Panc1 (cell line): ENCODE data around the gene PTPRCAP. TPM values are rescaled to one million over a fixed set of nuclear protein-coding genes. Genes with fewer than 3 reads are reported as not detected.

Experiments used
- ATAC-seq: fragments of 200-7000 bp; cut with Tn5 transposase; 2 replicates; pipeline ENCODE4 v1.9.1; 2020; ENCODE audit warnings: mild to moderate bottlenecking, moderate library complexity
- BruUV-seq: library from RNA; stranded (reverse); fragments of 400-500 nt; replicated peaks from 2 replicates; lab custom pipeline; 2021; lab: Mats Ljungman, UMichigan
- CTCF ChIA-PET: fragments of 300-600 bp; sonication (Branson Sonifier 250); formaldehyde crosslinking; loops from one replicate; lab custom pipeline; 2022; ENCODE audit warnings: antibody characterized with exemption; lab: Charles Lee
- POLR2A ChIA-PET: fragments of 300-600 bp; sonication (Branson Sonifier 250); formaldehyde crosslinking; loops from one replicate; lab custom pipeline; 2022; ENCODE audit warnings: antibody characterized with exemption; lab: Charles Lee
- DNase-seq: peaks from one replicate; pipeline ENCODE4 v3.0.0-alpha.2; 2010; ENCODE audit warnings: low read depth, low spot score
- H3K27ac ChIP-seq: 2 replicates; pipeline ENCODE4 v1.5.1; 2011; ENCODE audit warnings: mild to moderate bottlenecking, low read length, inconsistent platforms
- H3K27me3 ChIP-seq: fragments of 200-500 bp; sonication (Bioruptor generic); 2 replicates; pipeline ENCODE4 v1.6.0; 2014; ENCODE audit warnings: low read length, inconsistent platforms; ENCODE audit not compliant: control insufficient read depth, insufficient read depth
- H3K36me3 ChIP-seq: fragments of 200-500 bp; sonication (Bioruptor generic); 2 replicates; pipeline ENCODE4 v1.5.1; 2014; ENCODE audit warnings: inconsistent platforms, mild to moderate bottlenecking, low read length, moderate library complexity; ENCODE audit not compliant: control insufficient read depth, insufficient read depth
- H3K4me1 ChIP-seq: 2 replicates; pipeline ENCODE4 v1.5.1; 2011; ENCODE audit warnings: inconsistent platforms, mild to moderate bottlenecking, low read length, moderate library complexity; ENCODE audit not compliant: control insufficient read depth, insufficient read depth
- H3K4me3 ChIP-seq, 2 experiments: 2 replicates each; pipeline ENCODE4 v1.5.1; 2011 to 2012; ENCODE audit warnings: low read depth in 2 of 2, low read length in 2 of 2, mild to moderate bottlenecking in 2 of 2, inconsistent platforms in 1 of 2, moderate library complexity in 1 of 2
- H3K9me3 ChIP-seq: fragments of 200-500 bp; sonication (Bioruptor generic); 2 replicates; pipeline ENCODE4 v1.5.1; 2014; ENCODE audit warnings: low read depth, mild to moderate bottlenecking, inconsistent platforms, low read length, moderate library complexity; ENCODE audit not compliant: control insufficient read depth, insufficient read depth
- POLR2AphosphoS5 ChIP-seq: IDR thresholded peaks from 2 replicates; pipeline ENCODE4 v1.6.1; 2012; ENCODE audit warnings: mild to moderate bottlenecking, low read depth, low read length, moderate library complexity
- REST ChIP-seq, 2 experiments: IDR thresholded peaks; 2 replicates each; pipeline ENCODE4 v1.6.1; 2011 to 2012; ENCODE audit warnings: low read depth in 2 of 2, control low read depth in 1 of 2, low read length in 1 of 2, mild to moderate bottlenecking in 1 of 2, moderate library complexity in 1 of 2; ENCODE audit not compliant: insufficient read depth in 1 of 2
- SIN3A ChIP-seq: IDR thresholded peaks from 2 replicates; pipeline ENCODE4 v1.6.1; 2012; ENCODE audit warnings: low read depth, mild to moderate bottlenecking, low read length, moderate library complexity, borderline replicate concordance; ENCODE audit not compliant: insufficient read depth
- TCF7L2 ChIP-seq: IDR thresholded peaks from 2 replicates; pipeline ENCODE4 v1.6.1; 2011; ENCODE audit warnings: mild to moderate bottlenecking, low read depth, low read length, inconsistent platforms
- in situ Hi-C: cut with HindIII; loops from 2 replicates; pipeline ENCODE4 v1.10.0; 2016; ENCODE audit warnings: low sequenced_read_pairs, low pct_unique_long_range_greater_than_20kb
- intact Hi-C: fragments of 100-400 bp; cut with micrococcal nuclease; formaldehyde crosslinking; loops from one replicate; pipeline ENCODE4 v1.10.0; 2022; ENCODE audit not compliant: unreplicated experiment
- total RNA-seq: library from RNA; stranded (reverse); gene quantifications from one replicate; pipeline ENCODE4 v1.2.1, GENCODE V29; 2021; ENCODE audit not compliant: unreplicated experiment
- TF ChIP-seq, protein P1 (sequence below): fragments of 450-650 bp; IDR thresholded peaks from 2 replicates; pipeline ENCODE4 v1.5.1; 2017; ENCODE audit warnings: mild to moderate bottlenecking

The PTPRCAP gene
- total RNA-seq, 1 experiment from 2014 or later: 0.82 TPM

DNA sequence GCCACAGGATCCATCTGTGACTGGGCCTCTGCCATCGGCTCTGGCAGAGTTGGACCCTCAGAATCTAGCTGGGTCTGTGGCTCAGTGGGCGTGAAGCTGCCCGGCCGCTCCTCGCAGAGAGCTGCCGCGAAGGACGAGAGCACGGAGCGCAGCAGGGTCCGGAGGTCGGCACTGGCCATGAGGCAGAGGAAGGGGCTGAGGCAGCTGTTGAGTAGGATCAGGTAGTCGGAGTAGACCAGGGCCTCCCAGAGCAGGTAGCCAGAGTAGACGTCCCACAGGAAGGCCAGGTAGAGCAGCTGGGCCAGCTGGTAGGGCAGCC, 14.1 kb upstream of the PTPRCAP start:
- DNase-seq (no peak), ATAC-seq (no peak; the same call in 1 of the 2 replicates)
- H3K27ac ChIP-seq: no peak overlapping the region
- H3K4me3 ChIP-seq: no peak overlapping the region
- ChIA-PET POLR2A (no interaction called here), CTCF (interaction anchor here (0.6 kb wide), 1 partner anchor 13 kb away, joined by 3 read pairs; no protein-coding TSS in a partner anchor)
- in situ Hi-C loops: no loop called here
- no peaks in the 10 kb centered on the region for H3K27me3 ChIP-seq
- no TSS peak for BruUV-seq
- H3K9me3 ChIP-seq: no peaks in the 10 kb centered on the region
- intact Hi-C loops: no loop called here
- no peaks in the 10 kb centered on the region for H3K4me1 ChIP-seq
- H3K36me3 ChIP-seq: no peaks in the 10 kb centered on the region
- TF ChIP-seq REST (IDR thresholded peaks at IDR 0.05; ENCODE audit: insufficient read depth in 1 of 2, low read depth in 2 of 2, low read length in 1 of 2) (no peak), TCF7L2 (no peak), SIN3A (no peak), POLR2AphosphoS5 (no peak)
- TF ChIP-seq, protein P1, sequence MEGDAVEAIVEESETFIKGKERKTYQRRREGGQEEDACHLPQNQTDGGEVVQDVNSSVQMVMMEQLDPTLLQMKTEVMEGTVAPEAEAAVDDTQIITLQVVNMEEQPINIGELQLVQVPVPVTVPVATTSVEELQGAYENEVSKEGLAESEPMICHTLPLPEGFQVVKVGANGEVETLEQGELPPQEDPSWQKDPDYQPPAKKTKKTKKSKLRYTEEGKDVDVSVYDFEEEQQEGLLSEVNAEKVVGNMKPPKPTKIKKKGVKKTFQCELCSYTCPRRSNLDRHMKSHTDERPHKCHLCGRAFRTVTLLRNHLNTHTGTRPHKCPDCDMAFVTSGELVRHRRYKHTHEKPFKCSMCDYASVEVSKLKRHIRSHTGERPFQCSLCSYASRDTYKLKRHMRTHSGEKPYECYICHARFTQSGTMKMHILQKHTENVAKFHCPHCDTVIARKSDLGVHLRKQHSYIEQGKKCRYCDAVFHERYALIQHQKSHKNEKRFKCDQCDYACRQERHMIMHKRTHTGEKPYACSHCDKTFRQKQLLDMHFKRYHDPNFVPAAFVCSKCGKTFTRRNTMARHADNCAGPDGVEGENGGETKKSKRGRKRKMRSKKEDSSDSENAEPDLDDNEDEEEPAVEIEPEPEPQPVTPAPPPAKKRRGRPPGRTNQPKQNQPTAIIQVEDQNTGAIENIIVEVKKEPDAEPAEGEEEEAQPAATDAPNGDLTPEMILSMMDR: no peak

GRCh38 chr11:67450796-67451657, 13.5 kb upstream of the PTPRCAP start:
- Histone ChIP-seq H3K36me3 (no peaks in the 10 kb centered on the region), H3K4me3 (no peak overlapping the region), H3K9me3 (no peaks in the 10 kb centered on the region), H3K27ac (no peak overlapping the region), H3K4me1 (no peaks in the 10 kb centered on the region), H3K27me3 (no peaks in the 10 kb centered on the region)
- no peak for TF ChIP-seq SIN3A
- TF ChIP-seq POLR2AphosphoS5: no peak
- no peak for TF ChIP-seq REST (IDR thresholded peaks at IDR 0.05; ENCODE audit: insufficient read depth in 1 of 2, low read depth in 2 of 2, low read length in 1 of 2)
- TF ChIP-seq, protein P1: no peak
- TF ChIP-seq TCF7L2: no peak
- ATAC-seq: no peak
- no TSS peak for BruUV-seq
- intact Hi-C loops: no loop called here
- CTCF ChIA-PET: interaction anchor here (0.5 to 0.6 kb wide), 2 partner anchors 12 to 188 kb away, joined by 3 read pairs; no protein-coding TSS in a partner anchor
- POLR2A ChIA-PET: no interaction called here
- DNase-seq: no peak
- in situ Hi-C loops: no loop called here
